Epithelial cell of esophagus (primary cell): ENCODE measurements around the gene ADIPOR2.

Experiments used
- DNase-seq: peaks from one replicate; pipeline ENCODE4 v3.0.0; 2010; ENCODE audit warnings: low read depth
- H3K4me3 ChIP-seq: 2 replicates; pipeline ENCODE4 v1.5.1; 2011; ENCODE audit warnings: mild to moderate bottlenecking, low read length, control low read depth
- CTCF ChIP-seq: IDR thresholded peaks from 2 replicates; pipeline ENCODE4 v1.5.1; 2011; ENCODE audit warnings: low read depth, mild to moderate bottlenecking, low read length, control low read depth, inconsistent platforms; ENCODE audit not compliant: insufficient read depth; ENCODE audit errors: missing control alignments

ADIPOR2 gene

GRCh38 chr12:1758376-1758775, 67.5 kb downstream of the ADIPOR2 start:
- no peak for DNase-seq
- TF ChIP-seq CTCF: no peak
- no peak overlapping the region for H3K4me3 ChIP-seq

GRCh38 chr12:1758887-1759286, 68.0 kb downstream of the ADIPOR2 start:
- no peak overlapping the region for H3K4me3 ChIP-seq
- no peak for TF ChIP-seq CTCF
- DNase-seq: no peak

GRCh38 chr12:1760566-1761382, 69.9 kb downstream of the ADIPOR2 start:
- TF ChIP-seq CTCF: no peak

GRCh38 chr12:1761857-1762256, 71.0 kb downstream of the ADIPOR2 start:
- TF ChIP-seq CTCF: no peak
- DNase-seq: no peak
- H3K4me3 ChIP-seq: no peak overlapping the region

More at GRCh38 chr12:1760566-1761382, 69.9 kb downstream of the ADIPOR2 start:
- H3K4me3 ChIP-seq: no peak overlapping the region
- peak; percentile 35 for DNase-seq

- TF ChIP-seq CTCF: no peak
- no peak for DNase-seq
- no peak overlapping the region for H3K4me3 ChIP-seq
These were observed 72.3 kb downstream of the ADIPOR2 start for GRCh38 chr12:1763153-1763552.

GRCh38 chr12:1766110-1766509, 75.2 kb downstream of the ADIPOR2 start:
- TF ChIP-seq CTCF: no peak
- no peak for DNase-seq
- H3K4me3 ChIP-seq: no peak overlapping the region
